GM12864 (cell line): ENCODE measurements around the gene TECR.
"Not testable (repeated sequence)": the region's sequence is repeated elsewhere in the genome, so short reads cannot be mapped to it uniquely, and the experiment has no call there.

Experiments
- DNase-seq: peaks from one replicate; pipeline ENCODE4 v3.0.0-alpha.2; 2011; ENCODE audit warnings: low read depth
- H3K4me3 ChIP-seq: 2 replicates; pipeline ENCODE4 v1.5.1; 2011; ENCODE audit warnings: mild to moderate bottlenecking, low read depth, low read length, control low read depth
- CTCF ChIP-seq: IDR thresholded peaks from 2 replicates; pipeline ENCODE4 v1.5.1; 2011; ENCODE audit warnings: low read depth, mild to moderate bottlenecking, moderate library complexity, low read length, control low read depth, inconsistent platforms; ENCODE audit errors: missing control alignments

Gene TECR

GRCh38 chr19:14497228-14497921 lies 32.0 kb upstream of the TECR start:
- H3K4me3 ChIP-seq = no peak overlapping the region
- TF ChIP-seq CTCF = no peak

DNA sequence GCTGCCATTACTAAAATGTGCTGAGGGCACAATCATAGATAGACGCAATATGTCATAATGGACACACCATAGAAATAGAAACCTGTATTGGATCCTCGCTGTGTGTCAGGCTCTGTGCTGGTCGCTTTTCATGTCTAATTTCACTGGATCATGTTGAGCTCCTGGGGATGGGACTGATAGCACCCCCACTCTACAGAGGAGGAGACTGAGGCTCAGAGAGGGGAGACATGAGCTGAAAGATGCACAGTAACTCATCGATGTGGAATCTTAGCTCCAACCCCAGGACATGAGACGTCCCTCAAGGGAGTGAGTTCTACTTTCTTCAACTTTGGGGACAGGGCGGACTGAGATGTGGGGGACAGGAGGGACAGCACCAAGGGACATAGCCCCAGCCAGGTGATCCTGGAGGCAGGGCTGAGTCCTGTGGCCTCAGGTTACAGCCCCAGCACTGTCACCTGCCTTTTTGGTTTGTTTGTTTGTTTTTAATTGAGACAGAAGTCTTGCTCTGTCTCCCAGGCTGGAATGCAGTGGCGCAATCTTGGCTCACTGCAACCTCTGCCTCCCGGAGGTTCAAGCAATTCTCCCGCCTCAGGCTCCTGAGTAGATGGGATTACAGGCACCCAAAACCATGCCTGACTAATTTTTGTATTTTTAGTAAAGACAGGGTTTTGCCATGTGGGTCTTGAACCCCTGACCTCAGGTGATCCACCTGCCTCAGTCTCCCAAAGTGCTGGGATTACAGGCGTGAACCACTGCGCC lies 26.9 kb upstream of the TECR start:
- no peak for DNase-seq
- no peak for TF ChIP-seq CTCF
- no peak overlapping the region for H3K4me3 ChIP-seq

More at GRCh38 chr19:14497228-14497921, 32.0 kb upstream of the TECR start:
- DNase-seq = no peak

DNA sequence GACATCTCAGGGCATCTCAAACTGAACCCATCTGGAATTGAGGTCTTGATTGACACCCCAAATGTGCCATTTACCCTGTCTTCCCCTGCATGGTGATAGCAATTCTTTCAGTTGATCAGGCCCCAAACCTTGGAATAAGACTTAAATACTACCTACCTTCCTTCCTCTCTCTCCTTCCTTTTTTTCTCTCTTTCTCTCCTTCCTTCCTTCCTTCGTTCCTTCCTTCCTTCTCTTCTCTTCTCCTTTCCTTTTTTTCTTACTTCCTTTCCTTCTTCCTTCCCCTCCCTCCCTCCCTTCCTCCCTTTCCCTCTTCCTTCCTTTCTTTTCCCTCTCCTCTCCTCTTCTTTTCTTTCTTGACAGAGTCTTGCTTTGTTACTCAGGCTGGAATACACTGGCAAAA lies 26.1 kb upstream of the TECR start:
- H3K4me3 ChIP-seq = no peak overlapping the region
- TF ChIP-seq CTCF = no peak
- no peak for DNase-seq

- H3K4me3 ChIP-seq, DNase-seq: not testable (repeated sequence)
Measured at GRCh38 chr19:14504575-14504974, 24.8 kb upstream of the TECR start.

- TF ChIP-seq CTCF = peak; percentile 86
- no peak for DNase-seq
- no peak overlapping the region for H3K4me3 ChIP-seq
Measured at GRCh38 chr19:14505488-14506239, 23.7 kb upstream of the TECR start.

- TF ChIP-seq CTCF = no peak
- no peak for DNase-seq
- H3K4me3 ChIP-seq = no peak overlapping the region
Measured at GRCh38 chr19:14507704-14508542, 21.5 kb upstream of the TECR start.
